K562 (cell line): ENCODE data around the gene ALOX12B. TPM values are rescaled to one million over a fixed set of nuclear protein-coding genes. Genes with fewer than 3 reads are reported as not detected.

ENCODE experiments used
- ATAC-seq: fragments of 200-7000 bp; cut with Tn5 transposase; 3 replicates; pipeline ENCODE4 v1.9.1; 2020; ENCODE audit warnings: moderate library complexity
- BruUV-seq: library from RNA; stranded (reverse); fragments of 400-500 nt; replicated peaks from 2 replicates; lab custom pipeline; 2021; lab: Mats Ljungman, UMichigan
- CTCF ChIA-PET: fragments of 300-600 bp; formaldehyde crosslinking; extraction: SDS; loops from one replicate; lab custom pipeline; 2021; ENCODE audit warnings: low intra/inter-chr PET ratio; lab: Yijun Ruan, JAX
- POLR2A ChIA-PET: fragments of 300-600, 350-650 bp; sonication (Branson Sonifier 250); formaldehyde crosslinking; extraction: SDS; loops from one replicate; lab custom pipeline; 2021; ENCODE audit warnings: antibody characterized with exemption, inconsistent platforms; lab: Yijun Ruan, JAX
- DNase-seq, 4 experiments: peaks; one replicate each; pipeline versions ENCODE4 v3.0.0 to v3.0.0-alpha.2; 2011 to 2018; ENCODE audit warnings: low spot score in 3 of 4, mixed read lengths in 3 of 4; ENCODE audit errors: extremely low read depth in 1 of 4
- FAIRE-seq: peaks from 2 replicates; lab custom pipeline; 2011; peaks lifted over from hg19 to GRCh38; lab: Jason Lieb, UNC
- H2AFZ ChIP-seq: 2 replicates; pipeline ENCODE4 v1.6.0; 2011; ENCODE audit warnings: low read depth, low read length, control low read depth, inconsistent platforms
- H3K27ac ChIP-seq: fragments of 200-600 bp; 3 replicates; pipeline ENCODE4 v1.8.0; 2011; ENCODE audit warnings: low read depth, mild to moderate bottlenecking, control low read depth, inconsistent platforms, low read length, moderate library complexity, mixed read lengths; ENCODE audit errors: extremely low read depth
- H3K27me3 ChIP-seq, 2 experiments: fragments of 300-600 bp in 1 of 2; 2 replicates in 1 of 2; 3 replicates in 1 of 2; pipeline versions ENCODE4 v1.6.0 to v1.8.0; 2011; ENCODE audit warnings: inconsistent platforms in 2 of 2, low read length in 2 of 2, mild to moderate bottlenecking in 1 of 2, mixed read lengths in 1 of 2, moderate library complexity in 1 of 2; ENCODE audit not compliant: control insufficient read depth in 2 of 2, insufficient read depth in 2 of 2
- H3K36me3 ChIP-seq: fragments of 300-600 bp; 3 replicates; pipeline ENCODE4 v1.8.0; 2011; ENCODE audit warnings: mild to moderate bottlenecking, low read length, inconsistent platforms; ENCODE audit not compliant: control insufficient read depth, insufficient read depth
- H3K4me1 ChIP-seq, 2 experiments: fragments of 200-600 bp in 1 of 2; replicated peaks in 1 of 2; 2 replicates in 1 of 2; 3 replicates in 1 of 2; pipeline versions ENCODE4 v1.5.1 to v1.8.0; 2011; ENCODE audit warnings: inconsistent platforms in 2 of 2, low read length in 2 of 2, mild to moderate bottlenecking in 1 of 2, mixed read lengths in 1 of 2, moderate library complexity in 1 of 2; ENCODE audit not compliant: control insufficient read depth in 2 of 2, insufficient read depth in 2 of 2
- H3K4me2 ChIP-seq: 2 replicates; pipeline ENCODE4 v1.6.1; 2011; ENCODE audit warnings: low read length, control low read depth, inconsistent platforms, mixed read lengths; ENCODE audit not compliant: insufficient read depth
- H3K4me3 ChIP-seq: fragments of 200-600 bp; sonication (generic), shearing (Covaris generic); 2 replicates; pipeline ENCODE4 v1.5.1; 2016; ENCODE audit warnings: control low read depth, inconsistent platforms
- H3K79me2 ChIP-seq: fragments of 200-600 bp; 3 replicates; pipeline ENCODE4 v1.8.0; 2011; ENCODE audit warnings: low read length, inconsistent platforms; ENCODE audit not compliant: control insufficient read depth, insufficient read depth
- H3K9ac ChIP-seq, 2 experiments: 2 replicates each; pipeline versions ENCODE4 v1.6.0 to v1.6.1; 2011; ENCODE audit warnings: low read depth in 2 of 2, low read length in 2 of 2, control low read depth in 1 of 2, inconsistent platforms in 1 of 2, mild to moderate bottlenecking in 1 of 2, mixed read lengths in 1 of 2; ENCODE audit not compliant: insufficient read depth in 1 of 2
- H3K9me1 ChIP-seq: one replicate; pipeline ENCODE4 v1.6.0; 2011; ENCODE audit warnings: inconsistent platforms, mild to moderate bottlenecking, low read length, moderate library complexity; ENCODE audit not compliant: control insufficient read depth, insufficient read depth
- H3K9me3 ChIP-seq: replicated peaks from 2 replicates; pipeline ENCODE4 v1.5.1; 2011; ENCODE audit warnings: low read depth, low read length, inconsistent platforms; ENCODE audit not compliant: control insufficient read depth, insufficient read depth
- H4K20me1 ChIP-seq: replicated peaks from 2 replicates; pipeline ENCODE4 v1.6.1; 2011; ENCODE audit warnings: low read length, inconsistent platforms, mixed read lengths; ENCODE audit not compliant: control insufficient read depth, insufficient read depth
- HMGXB4 ChIP-seq: sonication (generic); formaldehyde crosslinking; IDR thresholded peaks from 2 replicates; pipeline ENCODE4 v1.8.1; 2023; ENCODE audit warnings: mild to moderate bottlenecking, missing genetic modification reagents
- RAD51 ChIP-seq: fragments of 450-650 bp; IDR thresholded peaks from 2 replicates; pipeline ENCODE4 v1.7.1; 2016; ENCODE audit warnings: low read depth, mild to moderate bottlenecking, borderline replicate concordance
- RFX7 ChIP-seq: fragments of 250-450 bp; sonication (Bioruptor Pico); IDR thresholded peaks from 2 replicates; pipeline ENCODE4 v1.5.1; 2021; ENCODE audit warnings: mild to moderate bottlenecking
- TCF7L2 ChIP-seq: fragments of 150-350 bp; IDR thresholded peaks from 2 replicates; pipeline ENCODE4 v1.6.1; 2016; ENCODE audit warnings: low read depth, mild to moderate bottlenecking, low read length, moderate library complexity
- ZC3H11A ChIP-seq: IDR thresholded peaks from 2 replicates; pipeline ENCODE4 v1.6.1; 2012; ENCODE audit warnings: low read depth, low read length, improper control_type of control experiment
- WGBS: fragments of 100-300 bp; shearing (Covaris generic); methylation state at CpG from one replicate; pipeline ENCODE4 v1.1.6; 2016; ENCODE audit warnings: low coverage, mixed read lengths; ENCODE audit not compliant: insufficient coverage; ENCODE audit errors: missing lambda C conversion rate; 5-methylcytosine and 5-hydroxymethylcytosine counted together
- in situ Hi-C: fragments of 300-500 bp; cut with MboI; formaldehyde crosslinking; loops from 4 replicates; pipeline ENCODE4 v1.15.0; 2018; ENCODE audit warnings: inconsistent platforms, mixed read lengths
- intact Hi-C: fragments of 100-400 bp; cut with micrococcal nuclease; formaldehyde crosslinking; loops from 2 replicates; pipeline ENCODE4 v1.14.2; 2022
- polyA plus RNA-seq, 8 experiments: library from polyadenylated mRNA; depleted of rRNA in 4 of 8; stranded (reverse) in 5 of 8; unstranded in 3 of 8; fragments of >200 nt; fragmentation: Nextera tagmentation in 2 of 8; fragmentation: Illumina TruSeq in 1 of 8; extraction: Ambion mirVana in 2 of 8; extraction: Trizol in 1 of 8; gene quantifications; 2 replicates each; pipeline versions ENCODE4 v1.2.1 to v1.2.3, GENCODE V29; 2011 to 2014; ENCODE audit warnings: inconsistent platforms in 1 of 8, missing spikeins in 1 of 8
- total RNA-seq, 7 experiments: library from RNA; depleted of rRNA in 6 of 7; stranded (reverse); fragments of >200 nt in 6 of 7; fragmentation: Illumina TruSeq in 2 of 7; extraction: Trizol in 2 of 7; gene quantifications; 2 replicates each; pipeline versions ENCODE4 v1.2.1 to v1.2.3, GENCODE V29; 2011 to 2021; ENCODE audit warnings: low replicate concordance in 1 of 7

The ALOX12B gene
- total and polyA plus RNA-seq, 9 of the 15 experiments (the other 6 are each of a cell fraction or from before 2014, with no cell fraction given), result not detected

GRCh38 chr17:8044819-8045810, 42.4 kb downstream of the ALOX12B start:
- H3K9me3 ChIP-seq, result no peaks in the 10 kb centered on the region
- H3K9ac ChIP-seq, result no peak overlapping the region; a peak in 1 of 4 replicates
- FAIRE-seq, result no peak
- H3K36me3 ChIP-seq, result no peaks in the 10 kb centered on the region
- no peak overlapping the region for H3K4me3 ChIP-seq
- DNase-seq, result no peak
- in situ Hi-C loops (loop anchor here (5.0 kb wide), 1 partner anchor 38 kb away; no protein-coding TSS in a partner anchor), intact Hi-C loops (loop anchor here (10.0 kb wide), 1 partner anchor 220 kb away; no protein-coding TSS in a partner anchor)
- no peaks in the 10 kb centered on the region for H3K9me1 ChIP-seq
- ATAC-seq, result no peak
- no peaks in the 10 kb centered on the region; a peak in 2 of 5 replicates for H3K4me1 ChIP-seq
- TF ChIP-seq RFX7 (CRISPR knock-in tag) (no peak), ZC3H11A (no peak), HMGXB4 (CRISPR knock-in tag) (no peak), TCF7L2 (no peak), RAD51 (no peak)
- no peak overlapping the region for H3K27ac ChIP-seq
- WGBS, result 7% methylated on average over 16 of the region's 24 CpGs
- H2AFZ ChIP-seq, result no peak overlapping the region
- no peak overlapping the region for H3K4me2 ChIP-seq
- peaks cover 26 to 51% of the 10 kb centered on the region in 2 experiments for H3K27me3 ChIP-seq
- ChIA-PET POLR2A (no interaction called here), CTCF (no interaction called here)
- no TSS peak for BruUV-seq
- H4K20me1 ChIP-seq, result no peaks in the 10 kb centered on the region; the same call in 1 of the 2 replicates
- H3K79me2 ChIP-seq, result no peaks in the 10 kb centered on the region
